ENCODE data around the gene PAX8. TPM values are rescaled to one million over a fixed set of nuclear protein-coding genes. Genes with fewer than 3 reads are reported as not detected.

PAX8 gene
- polyA plus RNA-seq, 1 experiment: 1.6 TPM

DNA sequence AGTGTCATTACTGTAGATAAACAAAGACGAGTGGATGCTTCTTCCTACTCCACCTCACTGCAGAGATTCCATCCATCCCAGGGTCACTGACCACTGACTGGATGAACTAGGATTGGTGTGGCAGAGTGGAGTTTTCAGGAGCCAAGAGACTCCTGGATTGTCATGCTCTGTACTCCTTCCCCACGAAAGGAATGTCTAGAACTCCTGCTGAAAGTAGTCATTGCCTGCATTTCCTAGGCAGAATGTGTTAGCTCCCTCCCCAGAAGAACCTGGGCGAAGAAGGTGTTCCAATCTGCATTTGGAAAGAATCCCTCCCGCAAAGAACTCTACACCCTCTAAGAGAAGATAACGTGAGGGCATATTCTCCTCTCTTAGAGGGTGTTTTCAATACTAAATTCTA lies 6.2 kb downstream of the PAX8 start:
- TF ChIP-seq, protein P1, sequence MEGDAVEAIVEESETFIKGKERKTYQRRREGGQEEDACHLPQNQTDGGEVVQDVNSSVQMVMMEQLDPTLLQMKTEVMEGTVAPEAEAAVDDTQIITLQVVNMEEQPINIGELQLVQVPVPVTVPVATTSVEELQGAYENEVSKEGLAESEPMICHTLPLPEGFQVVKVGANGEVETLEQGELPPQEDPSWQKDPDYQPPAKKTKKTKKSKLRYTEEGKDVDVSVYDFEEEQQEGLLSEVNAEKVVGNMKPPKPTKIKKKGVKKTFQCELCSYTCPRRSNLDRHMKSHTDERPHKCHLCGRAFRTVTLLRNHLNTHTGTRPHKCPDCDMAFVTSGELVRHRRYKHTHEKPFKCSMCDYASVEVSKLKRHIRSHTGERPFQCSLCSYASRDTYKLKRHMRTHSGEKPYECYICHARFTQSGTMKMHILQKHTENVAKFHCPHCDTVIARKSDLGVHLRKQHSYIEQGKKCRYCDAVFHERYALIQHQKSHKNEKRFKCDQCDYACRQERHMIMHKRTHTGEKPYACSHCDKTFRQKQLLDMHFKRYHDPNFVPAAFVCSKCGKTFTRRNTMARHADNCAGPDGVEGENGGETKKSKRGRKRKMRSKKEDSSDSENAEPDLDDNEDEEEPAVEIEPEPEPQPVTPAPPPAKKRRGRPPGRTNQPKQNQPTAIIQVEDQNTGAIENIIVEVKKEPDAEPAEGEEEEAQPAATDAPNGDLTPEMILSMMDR (IDR thresholded peaks at IDR 0.05; ENCODE audit: insufficient read depth, low read depth, low read length): no peak
- POLR2A ChIA-PET: no interaction called here
- peaks cover 12% of the 10 kb centered on the region for H3K27me3 ChIP-seq (ENCODE audit: control insufficient read depth, insufficient read depth, low read length)
- DNase-seq (ENCODE audit: low read depth): no peak
- no peak overlapping the region for H3K4me3 ChIP-seq (ENCODE audit: low read depth, low read length)
- peaks cover 2% of the 10 kb centered on the region; the same call in 1 of the 2 replicates for H3K36me3 ChIP-seq (ENCODE audit: control insufficient read depth, insufficient read depth, low read length)
- CTCF ChIA-PET: interaction anchor here (0.8 to 1.8 kb wide), 6 partner anchors 13 to 74 kb away, joined by 3 to 7 read pairs (median 5); no protein-coding TSS in a partner anchor

GRCh38 chr2:113268621-113269360 lies 9.9 kb downstream of the PAX8 start:
- POLR2A ChIA-PET: no interaction called here
- TF ChIP-seq, protein P1 (IDR thresholded peaks at IDR 0.05; ENCODE audit: insufficient read depth, low read depth, low read length): no peak
- no peak overlapping the region for H3K4me3 ChIP-seq (ENCODE audit: low read depth, low read length)
- H3K27me3 ChIP-seq (ENCODE audit: control insufficient read depth, insufficient read depth, low read length): peaks cover 10% of the 10 kb centered on the region
- peaks cover 9% of the 10 kb centered on the region for H3K36me3 ChIP-seq (ENCODE audit: control insufficient read depth, insufficient read depth, low read length)
- CTCF ChIA-PET: interaction anchor here (0.6 to 1.3 kb wide), 3 partner anchors 20 to 1632 kb away, joined by 3 to 4 read pairs (median 4); no protein-coding TSS in a partner anchor
- DNase-seq (ENCODE audit: low read depth): no peak

DNA sequence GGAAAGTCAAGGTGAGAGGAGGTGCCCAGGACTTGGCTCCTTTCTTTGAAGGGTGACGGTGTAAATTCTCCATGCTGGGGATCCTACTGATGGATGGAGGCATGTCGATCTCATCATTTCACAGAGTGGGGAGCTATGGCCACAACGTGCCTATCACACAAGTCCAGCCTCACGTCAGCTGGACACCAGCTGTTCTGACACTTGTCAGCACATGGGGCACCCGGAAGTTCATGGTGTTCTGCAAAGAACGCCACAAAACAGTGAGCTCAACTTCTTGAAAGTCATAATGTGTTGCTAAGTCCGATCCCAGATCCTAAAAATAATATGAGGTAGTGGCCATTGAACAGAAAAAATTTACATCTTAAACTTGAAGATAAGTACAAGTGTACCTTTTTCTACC lies 12.3 kb downstream of the PAX8 start:
- H3K27me3 ChIP-seq (ENCODE audit: control insufficient read depth, insufficient read depth, low read length): peaks cover 8% of the 10 kb centered on the region
- H3K4me3 ChIP-seq (ENCODE audit: low read depth, low read length): no peak overlapping the region
- TF ChIP-seq, protein P1 (IDR thresholded peaks at IDR 0.05; ENCODE audit: insufficient read depth, low read depth, low read length): no peak
- DNase-seq (ENCODE audit: low read depth): no peak
- POLR2A ChIA-PET: interaction anchor here (0.5 to 0.6 kb wide), 2 partner anchors 9 to 630 kb away, joined by 3 read pairs; no protein-coding TSS in a partner anchor
- peaks cover 9% of the 10 kb centered on the region for H3K36me3 ChIP-seq (ENCODE audit: control insufficient read depth, insufficient read depth, low read length)
- CTCF ChIA-PET: interaction anchor here (0.5 to 1.6 kb wide), 5 partner anchors 10 to 67 kb away, joined by 3 to 5 read pairs (median 3); no protein-coding TSS in a partner anchor

DNA sequence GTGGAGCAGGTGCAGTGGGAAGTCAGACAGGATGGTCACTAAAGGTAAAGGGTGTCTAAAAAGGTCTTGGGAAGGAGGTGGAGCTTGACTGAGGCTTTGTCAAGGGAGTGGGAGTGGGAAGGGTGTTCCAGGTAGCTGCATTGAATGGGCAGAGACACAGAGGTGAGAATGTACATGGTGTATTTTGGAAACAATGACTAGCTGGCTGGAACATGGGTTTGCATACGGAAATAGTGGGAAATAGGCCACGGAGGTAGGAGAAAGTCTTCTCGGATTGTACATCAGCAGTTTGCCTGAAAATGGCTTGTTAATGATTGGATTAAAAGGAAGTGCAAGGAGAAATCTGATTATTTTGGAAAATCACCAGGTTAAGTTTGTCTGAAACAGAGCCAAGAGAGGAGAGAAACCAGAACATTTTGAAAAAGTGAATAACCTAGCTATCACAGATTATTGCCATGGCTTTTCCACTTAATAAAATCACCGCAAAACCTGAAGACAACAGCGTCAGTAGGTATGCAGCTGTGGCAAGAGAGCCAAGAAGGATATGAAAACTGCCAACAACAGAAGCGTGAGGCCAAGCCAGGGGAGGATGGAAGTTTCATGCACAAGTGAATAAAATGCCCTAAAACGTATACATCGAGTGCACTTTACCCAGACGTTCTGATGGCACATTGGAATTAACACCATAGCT lies 13.9 kb downstream of the PAX8 start:
- Histone ChIP-seq H3K36me3 (ENCODE audit: control insufficient read depth, insufficient read depth, low read length) (peaks cover 9% of the 10 kb centered on the region), H3K27me3 (ENCODE audit: control insufficient read depth, insufficient read depth, low read length) (peaks cover 5% of the 10 kb centered on the region), H3K4me3 (ENCODE audit: low read depth, low read length) (no peak overlapping the region)
- TF ChIP-seq, protein P1 (IDR thresholded peaks at IDR 0.05; ENCODE audit: insufficient read depth, low read depth, low read length): no peak
- POLR2A ChIA-PET: interaction anchor here (0.6 kb wide), 1 partner anchor 124 kb away, joined by 11 read pairs; no protein-coding TSS in a partner anchor
- no peak for DNase-seq (ENCODE audit: low read depth)
- CTCF ChIA-PET: interaction anchor here (0.6 to 1.8 kb wide), 8 partner anchors 9 to 105 kb away, joined by 3 to 5 read pairs (median 4); no protein-coding TSS in a partner anchor

DNA sequence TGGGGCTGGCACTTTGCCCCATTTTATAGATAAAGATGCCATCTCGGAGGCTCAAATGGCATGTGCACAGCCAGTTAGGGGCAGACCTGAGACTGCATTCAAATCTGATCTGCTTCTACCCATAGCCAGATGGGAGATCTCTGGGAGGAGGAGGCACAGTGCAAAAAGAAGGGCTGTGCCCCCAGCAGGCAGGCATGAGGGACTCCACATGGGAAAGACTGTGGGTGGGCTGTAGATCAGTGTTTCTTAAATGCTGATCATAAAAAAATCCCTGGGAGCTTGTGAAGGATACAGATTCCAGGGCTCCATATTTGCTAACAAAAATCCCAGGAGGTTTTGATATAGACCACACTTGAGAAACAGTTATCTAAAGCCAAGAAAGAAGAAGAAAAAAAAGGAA lies 15.2 kb downstream of the PAX8 start:
- TF ChIP-seq, protein P1 (IDR thresholded peaks at IDR 0.05; ENCODE audit: insufficient read depth, low read depth, low read length): no peak
- peaks cover 12% of the 10 kb centered on the region for H3K36me3 ChIP-seq (ENCODE audit: control insufficient read depth, insufficient read depth, low read length)
- no peak overlapping the region for H3K4me3 ChIP-seq (ENCODE audit: low read depth, low read length)
- ChIA-PET POLR2A (no interaction called here), CTCF (interaction anchor here (1.0 to 1.5 kb wide), 2 partner anchors 8 to 15 kb away, joined by 3 to 4 read pairs; no protein-coding TSS in a partner anchor)
- H3K27me3 ChIP-seq (ENCODE audit: control insufficient read depth, insufficient read depth, low read length): peaks cover 5% of the 10 kb centered on the region
- no peak for DNase-seq (ENCODE audit: low read depth)
